ENCODE results near the gene ITPK1.
A peak's percentile ranks its signal among the peaks of the same experiment; 100 is the strongest.

Gene ITPK1

GRCh38 chr14:93044556-93044955 is 71.2 kb downstream of the ITPK1 start:
- no peak for DNase-seq (ENCODE audit: low read depth)

GRCh38 chr14:93044121-93044520 is 71.6 kb downstream of the ITPK1 start:
- no peak for DNase-seq (ENCODE audit: low read depth)

GRCh38 chr14:93042968-93043940 is 72.5 kb downstream of the ITPK1 start:
- no peak for DNase-seq (ENCODE audit: low read depth)

GRCh38 chr14:93041830-93042229 is 73.9 kb downstream of the ITPK1 start:
- no peak for DNase-seq (ENCODE audit: low read depth)

- no peak for DNase-seq (ENCODE audit: low read depth)
These were observed 74.7 kb downstream of the ITPK1 start for GRCh38 chr14:93040982-93041381.

- no peak for DNase-seq (ENCODE audit: low read depth)
These were observed 75.3 kb downstream of the ITPK1 start for GRCh38 chr14:93040443-93040842.

GRCh38 chr14:93039649-93040315 is 75.9 kb downstream of the ITPK1 start:
- no peak for DNase-seq (ENCODE audit: low read depth)

GRCh38 chr14:93037351-93037750 is 78.4 kb downstream of the ITPK1 start:
- no peak for DNase-seq (ENCODE audit: low read depth)

- no peak for DNase-seq (ENCODE audit: low read depth)
These were observed 78.9 kb downstream of the ITPK1 start for GRCh38 chr14:93036652-93037345.

GRCh38 chr14:93035917-93036651 is 79.6 kb downstream of the ITPK1 start:
- no peak for DNase-seq (ENCODE audit: low read depth)

- no peak for DNase-seq (ENCODE audit: low read depth)
These were observed 80.2 kb downstream of the ITPK1 start for GRCh38 chr14:93035585-93035916.

- no peak for DNase-seq (ENCODE audit: low read depth)
These were observed 81.1 kb downstream of the ITPK1 start for GRCh38 chr14:93034671-93034994.

- DNase-seq (ENCODE audit: low read depth), result peak; percentile 6
These were observed 81.6 kb downstream of the ITPK1 start for GRCh38 chr14:93033983-93034670.

- DNase-seq (ENCODE audit: low read depth), result no peak
These were observed 82.4 kb downstream of the ITPK1 start for GRCh38 chr14:93033084-93033982.

GRCh38 chr14:93032421-93032936 is 83.2 kb downstream of the ITPK1 start:
- no peak for DNase-seq (ENCODE audit: low read depth)

GRCh38 chr14:93031505-93032315 is 84.0 kb downstream of the ITPK1 start:
- no peak for DNase-seq (ENCODE audit: low read depth)

- no peak for DNase-seq (ENCODE audit: low read depth)
These were observed 85.0 kb downstream of the ITPK1 start for GRCh38 chr14:93030761-93031160.

- no peak for DNase-seq (ENCODE audit: low read depth)
These were observed 85.7 kb downstream of the ITPK1 start for GRCh38 chr14:93029911-93030508.

- no peak for DNase-seq (ENCODE audit: low read depth)
These were observed 86.3 kb downstream of the ITPK1 start for GRCh38 chr14:93029417-93029816.

Measured in T follicular helper cell (primary cell).